OCI-LY7 (cell line): ENCODE results near the gene SRPRA.

Experiments used
- EZH2phosphoT487 ChIP-seq: fragments of 200-600 bp; sonication (generic); IDR thresholded peaks from 2 replicates; pipeline ENCODE4 v1.6.1; 2018; ENCODE audit warnings: low read depth, borderline replicate concordance, mild to moderate bottlenecking, mixed run types, antibody characterized with exemption, low read length, moderate library complexity, mixed read lengths
- TF ChIP-seq, protein P1 (sequence below): fragments of 200-600 bp; sonication (generic); conservative IDR thresholded peaks from 2 replicates; pipeline ENCODE4 v1.5.1; 2014; ENCODE audit warnings: mild to moderate bottlenecking, antibody characterized with exemption, low read length, moderate library complexity, mixed read lengths

DNA sequence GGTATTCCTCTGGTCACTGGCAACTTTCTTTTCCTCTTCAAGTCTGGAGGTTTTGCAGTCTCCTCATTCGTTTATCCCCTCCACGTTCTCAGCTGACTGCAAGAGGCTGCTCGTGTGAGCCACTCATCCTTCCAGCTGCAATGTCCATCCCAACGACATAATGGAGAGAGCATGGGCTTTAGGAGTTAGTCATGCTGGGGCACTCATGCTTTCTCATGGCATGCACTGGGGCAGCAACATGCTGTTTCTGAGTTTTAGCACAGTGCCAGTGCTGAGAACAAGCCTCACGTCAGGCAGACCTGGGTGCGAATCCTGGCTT, 42.3 kb upstream of the SRPRA start:
- TF ChIP-seq, protein P1, sequence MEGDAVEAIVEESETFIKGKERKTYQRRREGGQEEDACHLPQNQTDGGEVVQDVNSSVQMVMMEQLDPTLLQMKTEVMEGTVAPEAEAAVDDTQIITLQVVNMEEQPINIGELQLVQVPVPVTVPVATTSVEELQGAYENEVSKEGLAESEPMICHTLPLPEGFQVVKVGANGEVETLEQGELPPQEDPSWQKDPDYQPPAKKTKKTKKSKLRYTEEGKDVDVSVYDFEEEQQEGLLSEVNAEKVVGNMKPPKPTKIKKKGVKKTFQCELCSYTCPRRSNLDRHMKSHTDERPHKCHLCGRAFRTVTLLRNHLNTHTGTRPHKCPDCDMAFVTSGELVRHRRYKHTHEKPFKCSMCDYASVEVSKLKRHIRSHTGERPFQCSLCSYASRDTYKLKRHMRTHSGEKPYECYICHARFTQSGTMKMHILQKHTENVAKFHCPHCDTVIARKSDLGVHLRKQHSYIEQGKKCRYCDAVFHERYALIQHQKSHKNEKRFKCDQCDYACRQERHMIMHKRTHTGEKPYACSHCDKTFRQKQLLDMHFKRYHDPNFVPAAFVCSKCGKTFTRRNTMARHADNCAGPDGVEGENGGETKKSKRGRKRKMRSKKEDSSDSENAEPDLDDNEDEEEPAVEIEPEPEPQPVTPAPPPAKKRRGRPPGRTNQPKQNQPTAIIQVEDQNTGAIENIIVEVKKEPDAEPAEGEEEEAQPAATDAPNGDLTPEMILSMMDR, result no peak
- no peak for TF ChIP-seq EZH2phosphoT487
